Activated CD4-positive, alpha-beta T cell treated with anti-CD3 and anti-CD28 coated beads, Interleukin-2, amount 50 U/mL, for 16 hours (primary cell): ENCODE results near the gene MIB2.

Experiments used
- DNase-seq: peaks from one replicate; pipeline ENCODE4 v3.0.0-alpha.2; 2020

MIB2 gene

DNA sequence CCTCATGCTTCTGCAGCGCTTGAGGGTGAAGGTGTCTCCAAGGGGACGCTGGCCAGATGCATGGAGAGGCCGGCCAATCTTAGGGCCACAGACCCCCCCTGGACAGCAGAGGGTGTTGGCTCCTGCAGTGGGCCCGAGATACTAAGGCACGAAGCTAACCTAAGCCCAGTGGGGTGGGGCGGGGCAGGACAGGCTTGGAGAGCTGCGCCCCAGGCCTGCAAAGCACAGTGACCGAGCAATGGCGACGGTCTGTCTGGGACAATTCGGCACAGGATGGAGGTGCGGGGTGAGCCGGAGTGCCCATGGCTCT, 16.6 kb upstream of the MIB2 start:
- no peak for DNase-seq

DNA sequence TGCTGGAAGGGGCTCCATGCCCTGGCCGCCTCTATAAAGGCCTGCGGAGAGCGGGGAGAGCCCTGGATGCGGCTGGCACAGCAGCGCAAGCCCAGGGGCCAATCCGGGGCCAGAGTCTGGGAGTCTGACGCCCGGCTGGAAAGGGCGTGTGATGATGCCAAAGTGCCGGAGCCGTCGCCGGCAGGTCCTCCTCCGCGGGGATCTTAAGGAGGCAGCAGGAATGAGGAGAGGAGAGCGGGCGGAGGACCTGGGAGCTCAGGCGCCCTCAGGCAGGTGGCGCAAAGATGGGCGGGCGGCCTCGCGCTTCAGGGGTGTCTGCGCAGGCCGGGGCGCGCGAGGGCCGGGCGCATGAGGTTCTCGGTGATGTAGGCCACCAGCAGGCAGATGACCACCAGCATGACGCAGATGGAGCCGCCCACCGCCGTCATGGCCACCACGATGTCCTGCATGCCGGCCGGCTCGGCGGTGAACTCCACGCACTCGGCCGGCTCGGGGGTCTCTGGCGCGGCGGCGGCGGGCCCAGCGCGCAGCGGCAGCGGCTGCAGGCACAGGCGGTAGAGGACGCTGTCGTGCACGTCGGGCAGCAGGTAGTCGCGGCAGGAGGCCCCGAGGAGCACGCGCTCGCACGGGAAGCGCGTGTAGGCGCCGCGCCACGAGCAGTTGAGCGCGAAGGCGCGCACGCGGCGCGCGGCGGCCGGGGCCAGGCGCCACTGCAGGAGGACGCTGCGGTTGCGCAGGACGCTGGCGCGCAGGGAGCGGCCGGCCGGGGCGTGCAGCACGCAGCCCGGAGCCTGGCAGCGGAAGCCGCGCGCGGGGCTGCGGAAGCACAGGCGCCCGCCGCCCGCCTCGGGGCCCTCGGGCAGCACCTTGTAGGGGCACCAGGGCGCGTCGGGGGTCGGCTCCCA, 16.0 kb upstream of the MIB2 start:
- peak; percentile 23 for DNase-seq

- DNase-seq = no peak
Observed at GRCh38 chr1:1599935-1600860, 15.1 kb upstream of the MIB2 start, which contains the start of gene FNDC10. TSS of gene FNDC10 (minus strand) at chr1:1600135. CDS start at chr1:1600015, 120 bp downstream.

DNA sequence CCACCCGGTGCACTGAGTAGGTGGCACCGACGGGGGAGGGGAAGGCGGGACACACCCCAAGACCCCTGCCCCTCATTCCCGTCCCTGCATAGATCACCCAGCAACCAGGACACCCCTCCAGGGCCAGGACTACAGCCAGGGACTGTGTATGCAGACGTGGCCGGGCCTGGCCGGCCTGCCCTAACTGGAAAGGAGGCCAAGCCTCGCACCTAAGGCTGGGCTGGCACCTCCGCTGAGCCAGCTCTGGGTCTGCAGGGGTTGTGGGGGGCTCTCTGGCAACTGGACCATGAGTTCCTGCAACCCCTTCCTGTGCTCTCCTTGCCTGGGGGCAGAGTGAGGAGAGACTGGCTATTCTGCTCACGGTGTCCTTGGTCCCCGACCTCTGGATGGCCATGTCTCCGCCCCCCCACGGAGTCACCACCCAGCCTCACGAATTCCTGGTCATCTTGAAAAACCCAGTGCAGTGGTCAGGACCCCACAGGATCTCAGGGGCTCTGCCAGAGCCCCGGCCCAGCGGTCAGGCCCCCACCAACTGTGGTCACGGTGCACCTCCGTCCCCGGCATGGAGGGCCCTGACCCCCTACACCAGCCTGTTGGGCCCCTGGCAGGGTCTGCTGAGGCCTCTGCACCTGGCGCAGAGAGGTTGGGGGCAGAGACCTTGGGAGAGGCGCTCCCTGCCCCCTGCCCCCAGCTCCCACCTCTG, 14.3 kb upstream of the MIB2 start:
- no peak for DNase-seq

DNA sequence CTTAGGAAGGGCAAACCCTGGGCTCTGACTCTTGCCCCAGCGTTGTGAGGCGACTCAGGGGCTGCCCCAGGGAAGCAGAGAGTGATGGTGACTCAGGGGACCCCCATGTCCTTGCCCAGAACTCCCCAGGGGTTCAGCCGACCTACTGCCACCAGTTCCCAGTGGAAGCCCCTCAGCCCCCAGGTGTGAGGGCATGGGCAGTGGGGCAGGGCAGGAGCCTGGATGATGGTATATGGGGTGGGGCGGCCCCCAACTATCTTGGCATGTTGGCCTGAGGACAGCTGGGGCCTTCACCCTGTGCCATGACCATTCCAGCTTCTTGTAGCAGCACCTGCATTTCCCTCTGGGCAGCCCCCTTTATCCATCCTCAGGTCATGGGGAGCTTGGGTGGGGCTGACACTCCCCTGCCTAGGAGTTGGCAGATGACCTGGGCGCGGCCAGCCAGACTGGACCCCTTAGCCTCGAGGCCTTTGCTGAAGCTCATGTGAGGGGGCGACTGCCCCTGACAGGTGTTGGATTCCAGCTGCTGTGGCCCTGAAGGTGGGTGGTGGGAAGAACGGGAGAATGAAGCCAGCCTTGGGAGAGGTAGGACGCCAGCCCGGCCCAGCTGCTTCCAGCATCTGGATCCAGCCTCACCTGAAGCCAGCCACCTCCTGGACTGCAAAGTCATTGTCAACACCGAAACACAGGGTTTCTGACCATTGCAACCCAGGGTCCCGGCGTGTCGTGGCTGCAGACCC, 13.6 kb upstream of the MIB2 start:
- DNase-seq = no peak

DNA sequence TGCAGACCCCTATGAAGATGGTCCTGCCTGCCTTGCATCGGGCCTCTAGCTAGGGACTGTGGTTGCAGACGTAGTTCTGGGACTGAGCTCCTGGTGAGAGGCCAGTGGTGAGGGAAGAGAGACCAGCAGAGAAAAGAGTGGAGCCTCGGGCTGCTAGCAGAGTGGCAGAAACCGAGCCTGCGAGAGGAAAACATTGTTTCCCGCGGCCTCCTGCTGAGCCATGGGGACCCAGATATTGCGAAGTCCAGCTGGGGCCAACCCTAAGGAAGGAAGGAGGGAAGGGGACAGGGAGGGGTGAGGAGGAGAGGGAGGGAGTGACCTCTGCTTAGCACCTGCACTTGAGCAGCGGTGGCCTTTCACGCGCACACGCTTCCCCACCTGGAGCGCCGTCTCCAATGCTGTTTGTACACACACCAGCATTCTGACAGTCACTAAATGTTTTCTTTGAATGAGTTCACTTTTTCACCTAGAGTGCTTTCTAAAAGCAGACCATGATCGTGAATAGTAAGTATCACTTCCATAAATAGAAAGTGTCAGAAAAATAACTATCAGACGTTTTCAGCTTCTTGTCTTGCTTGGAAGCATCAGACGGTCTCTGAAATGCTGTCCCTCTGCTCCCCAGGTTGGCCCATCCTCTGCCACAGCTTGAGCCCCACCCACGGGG, 12.9 kb upstream of the MIB2 start:
- DNase-seq = no peak

DNA sequence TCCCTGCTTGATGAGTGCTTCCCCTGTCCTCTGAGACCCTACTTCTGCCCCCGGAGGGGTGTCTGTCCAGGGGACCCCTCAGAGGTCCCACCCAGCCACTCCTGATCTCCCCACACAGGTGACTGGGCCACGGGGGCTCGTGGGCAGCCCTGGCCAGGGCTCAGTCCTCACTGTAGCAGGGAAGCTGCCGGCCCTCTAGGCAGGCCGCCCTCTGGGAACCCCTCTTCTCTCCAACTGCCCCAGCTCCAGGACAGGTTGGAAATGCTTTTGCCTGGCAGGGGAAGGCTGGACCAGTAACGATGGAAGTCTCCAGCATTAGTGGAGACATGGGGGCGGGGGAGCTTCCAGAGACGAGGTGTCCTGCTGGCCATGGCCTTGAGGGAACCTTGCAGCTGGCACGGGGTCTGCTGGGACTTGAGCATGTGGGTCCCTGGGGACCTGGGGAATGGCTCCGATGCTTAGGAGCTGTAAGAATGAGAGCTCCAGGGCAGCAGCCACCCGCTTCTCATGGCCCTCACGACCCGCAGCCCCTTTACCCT, 12.3 kb upstream of the MIB2 start:
- DNase-seq = no peak

- no peak for DNase-seq
Observed at GRCh38 chr1:1603671-1604373, 11.5 kb upstream of the MIB2 start.

DNA sequence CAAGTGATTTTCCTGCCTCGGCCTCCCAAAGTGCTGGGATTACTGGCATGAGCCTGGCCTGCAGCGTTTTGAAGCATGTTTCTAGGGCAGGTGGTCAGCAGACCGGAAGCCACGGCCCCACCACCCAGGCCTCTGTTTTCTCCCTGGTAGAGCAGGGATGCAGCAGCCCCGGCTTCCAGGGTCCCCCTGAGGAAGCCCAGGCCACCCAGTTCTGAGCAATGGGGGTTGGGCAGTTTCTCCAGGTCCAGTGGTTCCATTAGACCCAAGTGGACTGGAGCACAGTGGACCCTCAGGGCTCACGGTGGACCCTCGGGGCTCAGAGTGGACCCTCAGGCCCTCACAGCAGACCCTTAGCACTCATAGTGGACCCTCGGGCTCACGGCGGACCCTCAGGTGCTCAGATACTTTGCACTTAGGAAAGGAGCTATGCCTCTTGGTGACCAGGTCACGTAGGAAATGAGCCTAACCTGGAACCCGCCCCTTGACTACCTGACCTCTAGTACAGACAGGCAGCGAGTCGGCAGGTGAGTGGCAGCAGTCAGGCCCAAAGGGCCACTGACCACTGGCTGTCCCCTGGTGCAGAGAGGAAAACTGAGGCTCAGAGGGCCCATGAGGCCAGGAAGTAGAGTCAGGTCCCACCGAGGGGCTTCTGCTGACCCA, 10.8 kb upstream of the MIB2 start:
- DNase-seq = no peak

DNA sequence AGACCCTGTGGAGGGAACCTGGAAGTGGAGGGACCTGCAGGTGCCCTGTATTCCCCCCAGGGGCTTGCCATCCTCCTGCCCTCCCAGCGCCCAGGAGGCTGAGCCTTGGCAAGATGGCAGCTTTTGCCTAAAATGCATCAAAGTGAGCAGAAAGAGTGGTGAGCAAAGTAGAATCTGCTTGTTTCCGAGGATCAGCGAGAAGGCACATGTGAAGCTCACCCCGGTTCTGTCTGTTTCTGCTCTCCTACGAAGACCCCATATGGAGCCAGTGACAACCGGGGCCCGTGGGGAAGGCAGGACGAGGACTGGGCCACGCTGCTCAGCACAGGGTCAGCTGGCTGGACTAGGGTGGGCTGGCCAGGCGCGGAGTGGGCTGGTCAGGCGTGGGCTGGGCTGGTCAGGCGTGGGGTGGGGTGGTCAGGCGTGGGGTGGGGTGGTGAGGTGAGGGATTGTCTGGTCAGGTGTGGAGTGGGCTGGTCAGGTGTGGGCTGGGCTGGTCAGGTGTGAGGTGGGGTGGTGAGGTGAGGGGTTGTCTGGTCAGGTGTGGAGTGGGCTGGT, 10.2 kb upstream of the MIB2 start:
- DNase-seq = no peak

GRCh38 chr1:1605724-1606123, 9.6 kb upstream of the MIB2 start:
- no peak for DNase-seq

GRCh38 chr1:1606232-1606631, 9.1 kb upstream of the MIB2 start:
- no peak for DNase-seq

DNA sequence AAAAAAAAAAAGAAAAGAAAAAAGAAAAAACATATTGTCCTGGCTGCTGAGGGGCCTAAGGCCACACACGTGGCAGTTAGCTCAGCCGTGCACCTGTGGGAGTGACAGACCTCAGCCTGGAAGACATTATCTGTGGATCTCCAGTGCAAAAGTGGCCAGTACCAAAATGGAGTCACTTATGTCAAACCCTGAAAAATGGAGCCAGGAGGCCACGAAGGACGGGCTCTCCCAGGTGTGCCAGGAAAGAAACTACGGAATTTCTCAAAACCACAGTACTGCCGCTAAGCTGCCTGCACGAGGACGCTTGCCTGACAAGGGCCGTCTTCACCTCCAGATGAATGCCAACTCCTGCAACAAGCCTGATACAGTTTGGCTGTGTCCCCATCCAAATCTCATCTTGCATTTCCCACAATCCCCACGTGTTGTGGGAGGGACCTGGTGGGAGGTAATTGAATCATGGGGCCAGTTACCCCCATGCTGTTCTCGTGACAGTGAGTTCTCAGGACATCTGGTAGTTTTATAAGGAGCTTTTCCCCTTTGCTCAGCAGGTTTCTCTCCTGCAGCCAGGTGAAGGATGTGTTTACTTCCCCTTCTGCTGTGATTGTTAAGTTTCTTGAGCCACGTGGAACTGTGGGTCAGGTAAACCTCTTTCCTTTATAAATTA, 5.3 kb upstream of the MIB2 start:
- DNase-seq = no peak

GRCh38 chr1:1610796-1611195, 4.5 kb upstream of the MIB2 start:
- DNase-seq = no peak

DNA sequence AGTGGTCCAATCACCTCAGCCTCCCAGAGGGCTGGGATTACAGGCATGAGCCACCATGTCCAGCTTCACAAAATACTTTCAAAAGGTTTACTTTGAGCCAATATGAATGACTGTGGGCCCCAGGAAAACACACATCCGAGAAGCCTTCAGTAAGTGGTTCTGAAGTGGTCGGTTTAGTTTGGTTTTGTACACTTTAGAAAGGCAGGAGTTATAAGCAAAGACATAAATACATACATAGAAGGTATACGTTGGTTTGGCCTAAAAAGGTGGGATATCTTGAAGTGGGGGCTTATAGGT, 3.2 kb upstream of the MIB2 start:
- DNase-seq = no peak

GRCh38 chr1:1613509-1614082, 1.7 kb upstream of the MIB2 start:
- DNase-seq = no peak

DNA sequence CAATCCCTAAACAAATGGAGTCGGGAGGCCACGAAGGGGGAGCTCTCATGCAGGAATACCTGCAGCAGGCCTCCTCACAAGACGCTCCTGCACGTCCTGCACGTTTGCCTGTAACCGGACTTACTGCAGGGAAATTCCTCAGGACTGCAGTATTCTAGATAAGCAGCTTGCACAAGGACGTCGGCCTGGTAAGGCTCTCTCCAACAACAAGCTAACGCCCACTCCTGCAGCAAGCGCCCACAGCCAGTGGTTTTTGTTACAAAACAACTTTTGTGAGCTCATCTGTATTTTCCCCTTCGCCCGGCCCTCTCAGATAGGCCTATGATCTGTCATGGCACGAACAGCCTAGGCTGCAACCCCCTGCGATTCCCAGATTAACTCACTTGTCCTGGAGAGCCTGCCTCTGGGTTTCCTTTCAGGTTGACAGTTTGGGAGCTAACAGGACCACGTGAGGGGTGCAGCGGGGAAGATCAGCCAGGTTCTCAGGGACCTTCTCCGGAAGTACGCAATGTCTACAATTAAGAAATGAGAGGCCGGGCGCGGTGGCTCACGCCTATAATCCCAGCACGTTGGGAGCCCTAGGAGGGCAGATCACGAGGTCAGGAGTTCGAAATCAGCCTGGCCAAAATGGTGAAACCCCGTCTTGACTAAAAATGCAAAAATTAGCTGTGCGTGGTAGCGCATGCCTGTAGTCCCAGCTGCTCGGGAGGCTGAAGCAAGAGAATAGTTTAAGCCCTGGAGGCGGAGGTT, 921 bp upstream of the MIB2 start:
- DNase-seq = peak; percentile 53

- no peak for DNase-seq
Observed at GRCh38 chr1:1614954-1615255, 395 bp upstream of the MIB2 start.
